SK-N-SH (cell line): ENCODE results near the gene CALD1. TPM values are rescaled to one million over a fixed set of nuclear protein-coding genes. Genes with fewer than 3 reads are reported as not detected.

Experiments used
- CTCF ChIA-PET: fragments of 300-600, 350-600 bp; formaldehyde crosslinking; extraction: SDS; loops from one replicate; lab custom pipeline; 2021; lab: Yijun Ruan, JAX
- POLR2A ChIA-PET: fragments of 350-600 bp; sonication (Branson Sonifier 250); formaldehyde crosslinking; extraction: SDS; loops from one replicate; lab custom pipeline; 2020; ENCODE audit warnings: antibody characterized with exemption, inconsistent platforms; lab: Yijun Ruan, JAX
- DNase-seq: peaks from one replicate; pipeline ENCODE4 v3.0.0; 2012
- H2AFZ ChIP-seq: fragments of 200-600 bp; sonication (generic); 2 replicates; pipeline ENCODE4 v1.8.1; 2016; ENCODE audit warnings: antibody characterized with exemption, mild to moderate bottlenecking, low read depth
- H3F3A ChIP-seq: fragments of 200-600 bp; sonication (generic); replicated peaks from 2 replicates; pipeline ENCODE3; 2016; ENCODE audit warnings: antibody characterized with exemption, mild to moderate bottlenecking; ENCODE audit not compliant: insufficient read depth
- H3K27ac ChIP-seq, 2 experiments: fragments of 200-500 bp in 1 of 2; fragments of 200-600 bp in 1 of 2; sonication (Bioruptor generic) in 1 of 2; sonication (generic), shearing (Covaris generic) in 1 of 2; 2 replicates each; pipeline versions ENCODE4 v1.5.1 to v1.6.1; 2014 to 2016; ENCODE audit warnings: low read depth in 2 of 2, inconsistent platforms in 1 of 2, low read length in 1 of 2, mild to moderate bottlenecking in 1 of 2, mixed read lengths in 1 of 2
- H3K27me3 ChIP-seq: fragments of 200-600 bp; sonication (generic), shearing (Covaris generic); 2 replicates; pipeline ENCODE4 v1.6.1; 2016; ENCODE audit warnings: mixed run types; ENCODE audit not compliant: insufficient read depth
- H3K36me3 ChIP-seq, 2 experiments: fragments of 200-500 bp in 1 of 2; fragments of 200-600 bp in 1 of 2; sonication (Bioruptor generic) in 1 of 2; sonication (generic) in 1 of 2; replicated peaks in 1 of 2; 2 replicates each; pipeline versions ENCODE3 to v1.5.1; 2014 to 2016; ENCODE audit warnings: low read length in 1 of 2, mild to moderate bottlenecking in 1 of 2; ENCODE audit not compliant: insufficient read depth in 2 of 2, control insufficient read depth in 1 of 2
- H3K4me1 ChIP-seq, 2 experiments: fragments of 200-500 bp in 1 of 2; fragments of 200-600 bp in 1 of 2; sonication (Bioruptor generic) in 1 of 2; sonication (generic), shearing (Covaris generic) in 1 of 2; 2 replicates each; pipeline versions ENCODE4 v1.5.1 to v1.6.1; 2014 to 2016; ENCODE audit warnings: low read depth in 1 of 2, low read length in 1 of 2, mixed run types in 1 of 2; ENCODE audit not compliant: insufficient read depth in 2 of 2, control insufficient read depth in 1 of 2
- H3K4me2 ChIP-seq: fragments of 200-600 bp; sonication (generic), shearing (Covaris generic); 2 replicates; pipeline ENCODE4 v1.6.1; 2017; ENCODE audit warnings: mixed run types
- H3K4me3 ChIP-seq, 2 experiments: fragments of 200-500 bp in 1 of 2; fragments of 200-600 bp in 1 of 2; sonication (Bioruptor generic) in 1 of 2; sonication (generic), shearing (Covaris generic) in 1 of 2; 2 replicates each; pipeline versions ENCODE4 v1.5.1 to v1.8.1; 2014 to 2016; ENCODE audit warnings: low read depth in 2 of 2, inconsistent platforms in 1 of 2, low read length in 1 of 2, mild to moderate bottlenecking in 1 of 2, mixed read lengths in 1 of 2, moderate library complexity in 1 of 2
- H3K79me2 ChIP-seq: fragments of 200-600 bp; sonication (generic); 2 replicates; pipeline ENCODE4 v1.8.1; 2017; ENCODE audit warnings: mild to moderate bottlenecking; ENCODE audit not compliant: insufficient read depth
- H3K9ac ChIP-seq: fragments of 200-600 bp; sonication (generic); 2 replicates; pipeline ENCODE4 v1.6.1; 2017; ENCODE audit warnings: mixed run types
- H3K9me2 ChIP-seq: fragments of 200-600 bp; sonication (generic); 2 replicates; pipeline ENCODE4 v1.6.1; 2017; ENCODE audit warnings: mixed run types
- H3K9me3 ChIP-seq: fragments of 200-600 bp; sonication (generic); 2 replicates; pipeline ENCODE4 v1.6.1; 2017; ENCODE audit warnings: mixed run types, mild to moderate bottlenecking, moderate library complexity
- H4K20me1 ChIP-seq: fragments of 200-600 bp; sonication (generic); 2 replicates; pipeline ENCODE4 v1.6.1; 2017; ENCODE audit warnings: mild to moderate bottlenecking, mixed run types; ENCODE audit not compliant: insufficient read depth
- EP300 ChIP-seq, 2 experiments: IDR thresholded peaks; 2 replicates each; pipeline versions ENCODE4 v1.4.0 to v1.6.1; 2012; ENCODE audit warnings: borderline replicate concordance in 1 of 2, low read depth in 1 of 2, low read length in 1 of 2
- FOXM1 ChIP-seq: IDR thresholded peaks from 2 replicates; pipeline ENCODE4 v1.4.0; 2012; ENCODE audit warnings: low read depth, mild to moderate bottlenecking
- GATA2 ChIP-seq: sonication (generic); formaldehyde crosslinking; IDR thresholded peaks from 2 replicates; pipeline ENCODE4 v1.5.0; 2020; ENCODE audit warnings: mild to moderate bottlenecking, missing genetic modification reagents
- JUND ChIP-seq: IDR thresholded peaks from 2 replicates; pipeline ENCODE4 v1.4.0; 2012
- MAX ChIP-seq: IDR thresholded peaks from 2 replicates; pipeline ENCODE4 v1.4.0; 2012; ENCODE audit warnings: low read depth
- MEF2A ChIP-seq: IDR thresholded peaks from 2 replicates; pipeline ENCODE4 v1.4.0; 2012; ENCODE audit warnings: low read depth, borderline replicate concordance
- NFIC ChIP-seq: IDR thresholded peaks from 2 replicates; pipeline ENCODE4 v1.4.0; 2012; ENCODE audit warnings: borderline replicate concordance
- RAD21 ChIP-seq: IDR thresholded peaks from 2 replicates; pipeline ENCODE4 v1.6.1; 2012; ENCODE audit warnings: mild to moderate bottlenecking, low read length
- RCOR1 ChIP-seq: fragments of 150-350 bp; IDR thresholded peaks from 2 replicates; pipeline ENCODE4 v1.6.1; 2017; ENCODE audit warnings: antibody characterized with exemption, low read length
- RXRA ChIP-seq: IDR thresholded peaks from 2 replicates; pipeline ENCODE4 v1.4.0; 2012; ENCODE audit warnings: low read depth, mild to moderate bottlenecking, borderline replicate concordance
- SMC3 ChIP-seq: IDR thresholded peaks from 2 replicates; pipeline ENCODE4 v1.6.1; 2012; ENCODE audit warnings: low read depth, low read length, improper control_type of control experiment
- TAF1 ChIP-seq: IDR thresholded peaks from 2 replicates; pipeline ENCODE4 v1.6.1; 2012; ENCODE audit warnings: low read depth, mild to moderate bottlenecking, low read length, moderate library complexity, borderline replicate concordance
- TCF12 ChIP-seq: IDR thresholded peaks from 2 replicates; pipeline ENCODE4 v1.4.0; 2012
- USF1 ChIP-seq: IDR thresholded peaks from 2 replicates; pipeline ENCODE4 v1.4.0; 2012; ENCODE audit warnings: low read depth, borderline replicate concordance
- USF2 ChIP-seq: fragments of 150-350 bp; IDR thresholded peaks from 2 replicates; pipeline ENCODE4 v1.6.1; 2017; ENCODE audit warnings: antibody characterized with exemption, low read length, low read depth, borderline replicate concordance
- WGBS: methylation state at CpG from one replicate; pipeline ENCODE4 v1.1.6; 2017; ENCODE audit warnings: low lambda C conversion rate; 5-methylcytosine and 5-hydroxymethylcytosine counted together
- polyA plus RNA-seq, 3 experiments: library from polyadenylated mRNA; depleted of rRNA; stranded (reverse); fragments of >200 nt; gene quantifications; 2 replicates each; pipeline ENCODE4 v1.2.3, GENCODE V29; 2012
- TF ChIP-seq, protein P1 (sequence below): fragments of 150-350 bp; IDR thresholded peaks from 2 replicates; pipeline ENCODE4 v1.6.1; 2016; ENCODE audit warnings: mild to moderate bottlenecking, low read depth, low read length
- TF ChIP-seq, protein P2 (sequence below): IDR thresholded peaks from 2 replicates; pipeline ENCODE4 v1.4.0; 2012; ENCODE audit warnings: low read depth, borderline replicate concordance
- TF ChIP-seq, protein P3 (sequence below): IDR thresholded peaks from 2 replicates; pipeline ENCODE4; 2012

Gene CALD1
- polyA plus RNA-seq, 1 of the 3 experiments (the other 2 are of a cell fraction), result 299 TPM

- Histone ChIP-seq H3K27me3 (no peaks in the 10 kb centered on the region), H3K9me2 (no peaks in the 10 kb centered on the region), H3F3A (peaks cover 29% of the 10 kb centered on the region), H3K79me2 (peaks cover 100% of the 10 kb centered on the region), H3K36me3 (peaks cover 24 to 30% of the 10 kb centered on the region in 2 experiments), H3K9ac (no peak overlapping the region), H3K27ac (peak overlapping the region; percentile 62 to 94), H3K4me3 (no peak overlapping the region), H4K20me1 (peaks cover 16% of the 10 kb centered on the region), H3K4me2 (no peak overlapping the region), H3K9me3 (no peaks in the 10 kb centered on the region), H3K4me1 (peaks cover 20 to 34% of the 10 kb centered on the region in 2 experiments; a peak in 3 of 4 replicates), H2AFZ (no peak overlapping the region)
- CTCF ChIA-PET, result interaction anchor here (0.8 kb wide), 1 partner anchor 24 kb away, joined by 3 read pairs; no protein-coding TSS in a partner anchor
- TF ChIP-seq EP300 (IDR thresholded peaks at IDR 0.05; ENCODE audit: borderline replicate concordance in 1 of 2, low read depth in 1 of 2, low read length in 1 of 2) (peak in 1 of 2 experiments; percentile 37; a peak in 1 of 4 replicates), FOXM1 (no peak), RXRA (no peak), GATA2 (CRISPR knock-in tag) (no peak), SMC3 (no peak), NFIC (no peak), USF1 (no peak), RAD21 (no peak), USF2 (no peak), TCF12 (peak; percentile 68), MEF2A (no peak), RCOR1 (no peak), MAX (no peak), TAF1 (no peak), JUND (no peak)
- TF ChIP-seq, protein P1, sequence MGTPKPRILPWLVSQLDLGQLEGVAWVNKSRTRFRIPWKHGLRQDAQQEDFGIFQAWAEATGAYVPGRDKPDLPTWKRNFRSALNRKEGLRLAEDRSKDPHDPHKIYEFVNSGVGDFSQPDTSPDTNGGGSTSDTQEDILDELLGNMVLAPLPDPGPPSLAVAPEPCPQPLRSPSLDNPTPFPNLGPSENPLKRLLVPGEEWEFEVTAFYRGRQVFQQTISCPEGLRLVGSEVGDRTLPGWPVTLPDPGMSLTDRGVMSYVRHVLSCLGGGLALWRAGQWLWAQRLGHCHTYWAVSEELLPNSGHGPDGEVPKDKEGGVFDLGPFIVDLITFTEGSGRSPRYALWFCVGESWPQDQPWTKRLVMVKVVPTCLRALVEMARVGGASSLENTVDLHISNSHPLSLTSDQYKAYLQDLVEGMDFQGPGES, result no peak
- TF ChIP-seq, protein P2, sequence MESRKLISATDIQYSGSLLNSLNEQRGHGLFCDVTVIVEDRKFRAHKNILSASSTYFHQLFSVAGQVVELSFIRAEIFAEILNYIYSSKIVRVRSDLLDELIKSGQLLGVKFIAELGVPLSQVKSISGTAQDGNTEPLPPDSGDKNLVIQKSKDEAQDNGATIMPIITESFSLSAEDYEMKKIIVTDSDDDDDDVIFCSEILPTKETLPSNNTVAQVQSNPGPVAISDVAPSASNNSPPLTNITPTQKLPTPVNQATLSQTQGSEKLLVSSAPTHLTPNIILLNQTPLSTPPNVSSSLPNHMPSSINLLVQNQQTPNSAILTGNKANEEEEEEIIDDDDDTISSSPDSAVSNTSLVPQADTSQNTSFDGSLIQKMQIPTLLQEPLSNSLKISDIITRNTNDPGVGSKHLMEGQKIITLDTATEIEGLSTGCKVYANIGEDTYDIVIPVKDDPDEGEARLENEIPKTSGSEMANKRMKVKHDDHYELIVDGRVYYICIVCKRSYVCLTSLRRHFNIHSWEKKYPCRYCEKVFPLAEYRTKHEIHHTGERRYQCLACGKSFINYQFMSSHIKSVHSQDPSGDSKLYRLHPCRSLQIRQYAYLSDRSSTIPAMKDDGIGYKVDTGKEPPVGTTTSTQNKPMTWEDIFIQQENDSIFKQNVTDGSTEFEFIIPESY, result no peak
- TF ChIP-seq, protein P3, sequence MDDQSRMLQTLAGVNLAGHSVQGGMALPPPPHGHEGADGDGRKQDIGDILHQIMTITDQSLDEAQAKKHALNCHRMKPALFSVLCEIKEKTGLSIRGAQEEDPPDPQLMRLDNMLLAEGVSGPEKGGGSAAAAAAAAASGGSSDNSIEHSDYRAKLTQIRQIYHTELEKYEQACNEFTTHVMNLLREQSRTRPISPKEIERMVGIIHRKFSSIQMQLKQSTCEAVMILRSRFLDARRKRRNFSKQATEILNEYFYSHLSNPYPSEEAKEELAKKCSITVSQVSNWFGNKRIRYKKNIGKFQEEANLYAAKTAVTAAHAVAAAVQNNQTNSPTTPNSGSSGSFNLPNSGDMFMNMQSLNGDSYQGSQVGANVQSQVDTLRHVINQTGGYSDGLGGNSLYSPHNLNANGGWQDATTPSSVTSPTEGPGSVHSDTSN, result peak; percentile 61
- 63% methylated on average over 3 of the region's 3 CpGs for WGBS
- POLR2A ChIA-PET, result no interaction called here
- peak; percentile 13 for DNase-seq
Measured at GRCh38 chr7:134829380-134829986, 50.0 kb downstream of the CALD1 start.
